Heart left ventricle (tissue), 16 donors: ENCODE data around the gene LAMB4. TPM values are rescaled to one million over a fixed set of nuclear protein-coding genes. Genes with fewer than 3 reads are reported as not detected.

Experiments used
- ATAC-seq, 4 donors: fragments of 200-7000 bp; cut with Tn5 transposase; one replicate each; pipeline ENCODE4 v1.9.1; 2020 to 2022; ENCODE audit warnings: moderate library complexity in 4 of 4, mild to moderate bottlenecking in 3 of 4, moderate number of reproducible peaks in 1 of 4
- DNase-seq, 5 donors: peaks; one replicate each; pipeline ENCODE4 v3.0.0-alpha.2; 2020
- H3K27ac ChIP-seq, 12 donors: fragments of 200-600 bp; sonication (generic) in 4 of 12; one replicate each; pipeline versions ENCODE4 v1.5.0 to v1.8.0; 2016 to 2022; ENCODE audit warnings: mild to moderate bottlenecking in 2 of 12
- H3K27me3 ChIP-seq, 9 donors: fragments of 200-600 bp; sonication (generic) in 2 of 9; one replicate each; pipeline versions ENCODE4 v1.5.1 to v1.8.0; 2016 to 2022; ENCODE audit warnings: mild to moderate bottlenecking in 3 of 9
- H3K36me3 ChIP-seq, 9 donors: fragments of 200-600 bp; sonication (generic) in 2 of 9; one replicate each; pipeline versions ENCODE4 v1.5.0 to v1.8.0; 2018 to 2022; ENCODE audit warnings: mild to moderate bottlenecking in 2 of 9
- H3K4me1 ChIP-seq, 12 donors: fragments of 200-600 bp; sonication (generic) in 4 of 12; one replicate each; pipeline versions ENCODE4 v1.5.0 to v1.8.0; 2016 to 2022; ENCODE audit warnings: mild to moderate bottlenecking in 3 of 12
- H3K4me3 ChIP-seq, 12 donors: fragments of 200-600 bp; sonication (generic) in 4 of 12; one replicate each; pipeline versions ENCODE4 v1.5.0 to v1.8.0; 2017 to 2022; ENCODE audit warnings: mild to moderate bottlenecking in 9 of 12, moderate library complexity in 4 of 12
- H3K9me3 ChIP-seq, 12 donors: fragments of 200-600 bp; sonication (generic) in 4 of 12; one replicate each; pipeline versions ENCODE4 v1.5.0 to v1.8.0; 2016 to 2022; ENCODE audit warnings: mild to moderate bottlenecking in 1 of 12
- CTCF ChIP-seq, 12 donors: fragments of 200-600 bp; sonication (generic) in 4 of 12; IDR thresholded peaks; one replicate each; pipeline versions ENCODE4 v1.5.0 to v1.8.0; 2018 to 2022; ENCODE audit warnings: antibody characterized with exemption in 12 of 12, mild to moderate bottlenecking in 5 of 12
- POLR2A ChIP-seq, 2 donors: fragments of 450-650 bp; IDR thresholded peaks; one replicate each; pipeline ENCODE4 v1.6.1; 2017; ENCODE audit warnings: antibody characterized with exemption in 2 of 2, mild to moderate bottlenecking in 2 of 2, moderate library complexity in 2 of 2
- WGBS, 4 donors: extraction: QIAGEN DNeasy Blood & Tissue Kit in 2 of 4; methylation state at CpG; one replicate each; pipeline versions ENCODE4 v1.1.5 to v1.1.7; 2013 to 2018; 5-methylcytosine and 5-hydroxymethylcytosine counted together
- intact Hi-C, 10 donors: fragments of 100-400 bp; cut with DNase I; formaldehyde crosslinking; loops; one replicate each; pipeline versions ENCODE4 v1.11.1 to v1.14.2; 2022
- polyA plus RNA-seq, 2 donors: library from polyadenylated mRNA; stranded (reverse); fragments of 200-250 nt; gene quantifications; one replicate each; pipeline ENCODE4 v1.2.3, GENCODE V29; 2013
- total RNA-seq, 9 donors: library from RNA; depleted of rRNA in 2 of 9; stranded (reverse); fragments of >200 nt in 2 of 9; fragmentation: NEBNext Ultra II Directional in 3 of 9; extraction: Animal tissue kit (Norgen Biotek cat#: 25700) in 3 of 9; gene quantifications; one replicate each; pipeline versions ENCODE4 v1.1.0 to v1.2.4, GENCODE V29; 2016 to 2023
- donor health status: ischemic (EF 13 %, LVEDD 7.1; RV severe dilation, severe dysfunction).
- donor health status: healthy with polysubstance abuse.
- donor health status: DM: no; HTN: yes; CAD: no.
- donor health status: DM: no; HTN: no; CAD: no.
- donor health status: ischemic (EF 25% LVEDD 6.9; RV normal size, moderate dysfunction).
- donor health status: ischemic (EF 25% LVEDD 5.7; RV mildly dilated, moderate dysfunction).
- donor health status: healthy.
- donor health status: DM: yes; HTN: yes; CAD: no.
- donor health status: ischemic (EF 35%, LVEDD 5.7; RV mildly dilated, moderate dysfunction).
- donor health status: nonischemic (EF 11% LVEDD 7.7; RV severe dilation, severe dysfunction).
- donor health status: DM: yes; HTN: yes; CAD: no.
- donor health status: PGD.
- donor health status: ischemic (EF 29% LVEDD 5.4; RV normal size, mild dysfunction).
- donor health status: nonischemic (EF 23%, LVEDD 6.1; RV moderate dilation, normal function).

The LAMB4 gene
- total and polyA plus RNA-seq, 11 donors: 0.19 to 0.31 (median 0.26) TPM; not detected in 4

DNA sequence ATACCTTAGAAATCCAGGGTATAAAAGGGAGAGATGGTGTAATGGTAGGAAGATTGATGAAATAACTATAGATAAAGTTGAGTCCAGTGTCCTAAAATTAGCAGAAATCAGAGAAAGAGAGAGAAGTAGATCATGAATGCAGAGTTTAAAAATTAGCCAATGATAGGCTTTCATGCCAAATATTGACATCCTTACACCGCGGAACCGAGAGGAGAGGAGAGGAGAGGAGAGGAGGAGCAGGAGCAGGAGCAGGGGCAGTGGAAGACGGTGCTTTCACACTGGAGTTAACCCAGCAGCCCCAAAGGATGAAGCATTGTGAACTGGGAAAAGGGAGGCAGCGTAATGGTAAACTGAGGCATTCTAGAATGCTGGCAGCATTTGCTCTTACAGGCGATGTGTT, 34.2 kb upstream of the LAMB4 start:
- no peak for TF ChIP-seq CTCF (IDR thresholded peaks at IDR 0.05)
- no peak for DNase-seq
- H3K4me3 ChIP-seq: no peak overlapping the region
- intact Hi-C loops: no loop called here
- no peaks in the 10 kb centered on the region for H3K4me1 ChIP-seq
- H3K36me3 ChIP-seq: no peaks in the 10 kb centered on the region
- H3K27ac ChIP-seq: no peak overlapping the region
- WGBS, 4 donors: 71 to 81% (median 80%) methylated on average over 6 of the region's 6 CpGs
- H3K27me3 ChIP-seq: peaks cover 0 to 11% (median 0%) of the 10 kb centered on the region in 9 donors
- ATAC-seq: no peak
- no peaks in the 10 kb centered on the region for H3K9me3 ChIP-seq

DNA sequence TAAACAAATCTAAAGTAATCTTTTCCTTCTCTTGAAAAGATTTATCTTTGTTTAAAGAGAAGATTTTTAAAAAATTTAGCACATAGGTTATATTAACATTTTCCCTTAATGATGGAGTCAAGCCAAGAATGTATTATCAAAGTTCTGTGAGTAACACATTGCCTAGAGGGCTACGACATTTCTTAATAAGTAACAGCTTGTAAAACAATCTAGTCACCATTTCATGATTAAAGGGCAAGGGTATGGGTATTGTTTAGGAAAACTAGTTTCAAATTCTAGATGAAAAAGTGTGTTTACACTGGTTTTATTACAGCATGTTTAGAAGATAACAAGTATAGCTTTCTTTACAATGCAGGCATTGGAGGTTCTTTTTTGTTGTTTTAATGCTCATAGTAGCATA, 28.6 kb upstream of the LAMB4 start:
- Histone ChIP-seq H3K4me1 (no peaks in the 10 kb centered on the region), H3K9me3 (no peaks in the 10 kb centered on the region), H3K4me3 (no peak overlapping the region), H3K27ac (no peak overlapping the region), H3K36me3 (no peaks in the 10 kb centered on the region), H3K27me3 (peaks cover 0 to 5% (median 0%) of the 10 kb centered on the region in 9 donors)
- TF ChIP-seq POLR2A (IDR thresholded peaks at IDR 0.05): no peak
- no peak for TF ChIP-seq CTCF (IDR thresholded peaks at IDR 0.05)
- intact Hi-C loops: no loop called here
- DNase-seq (no peak), ATAC-seq (no peak)
- WGBS, 4 donors: 42 to 60% (median 50%) methylated on average over 1 of the region's 1 CpG

- H3K9me3 ChIP-seq: no peaks in the 10 kb centered on the region
- no peak for DNase-seq
- WGBS, 4 donors: 91 to 98% (median 95%) methylated on average over 4 of the region's 4 CpGs
- intact Hi-C loops: no loop called here
- TF ChIP-seq POLR2A (IDR thresholded peaks at IDR 0.05) (no peak), CTCF (IDR thresholded peaks at IDR 0.05) (no peak)
- no peaks in the 10 kb centered on the region for H3K36me3 ChIP-seq
- ATAC-seq: no peak
- H3K4me3 ChIP-seq: no peak overlapping the region
- no peaks in the 10 kb centered on the region for H3K4me1 ChIP-seq
- H3K27me3 ChIP-seq: peaks cover 0 to 5% (median 0%) of the 10 kb centered on the region in 9 donors
- no peak overlapping the region for H3K27ac ChIP-seq
These were observed 27.6 kb upstream of the LAMB4 start for GRCh38 chr7:108157606-108158335.

- WGBS, 4 donors: 83 to 92% (median 90%) methylated on average over 3 of the region's 3 CpGs
- H3K4me3 ChIP-seq: no peak overlapping the region
- no peak overlapping the region for H3K27ac ChIP-seq
- ATAC-seq: no peak
- no peak for DNase-seq
- intact Hi-C loops: no loop called here
- H3K9me3 ChIP-seq: no peaks in the 10 kb centered on the region
- H3K4me1 ChIP-seq: no peaks in the 10 kb centered on the region
- H3K36me3 ChIP-seq: no peaks in the 10 kb centered on the region
- TF ChIP-seq CTCF (IDR thresholded peaks at IDR 0.05): no peak
- no peak for TF ChIP-seq POLR2A (IDR thresholded peaks at IDR 0.05)
- peaks cover 0 to 5% (median 0%) of the 10 kb centered on the region in 9 donors for H3K27me3 ChIP-seq
These were observed 26.9 kb upstream of the LAMB4 start for GRCh38 chr7:108156897-108157605.
